ENCODE results near the gene EFCAB12. TPM values are rescaled to one million over a fixed set of nuclear protein-coding genes. Genes with fewer than 3 reads are reported as not detected.
A peak's percentile ranks its signal among the peaks of the same experiment; 100 is the strongest.

The EFCAB12 gene
- total and polyA plus RNA-seq, 9 donors, result 0.53 to 8.4 (median 1.6) TPM

GRCh38 chr3:129412542-129413198, 15.8 kb downstream of the EFCAB12 start:
- intact Hi-C loops (cut with DNase I), result no loop called here
- Histone ChIP-seq H3K9me3 (no peaks in the 10 kb centered on the region), H3K4me3 (no peak overlapping the region), H3K36me3 (no peaks in the 10 kb centered on the region), H3K27ac (peak overlapping the region; percentile 78 to 85), H3K27me3 (no peaks in the 10 kb centered on the region), H3K4me1 (ENCODE audit: insufficient read depth) (peaks cover 5% of the 10 kb centered on the region)
- DNase-seq, result peak in 1 of 5 donors; percentile 28
- TF ChIP-seq POLR2A (IDR thresholded peaks at IDR 0.05) (no peak), CTCF (IDR thresholded peaks at IDR 0.05) (no peak), EP300 (IDR thresholded peaks at IDR 0.05) (no peak)
- WGBS, 3 donors, result 40 to 43% (median 41%) methylated on average over 6 of the region's 6 CpGs

DNA sequence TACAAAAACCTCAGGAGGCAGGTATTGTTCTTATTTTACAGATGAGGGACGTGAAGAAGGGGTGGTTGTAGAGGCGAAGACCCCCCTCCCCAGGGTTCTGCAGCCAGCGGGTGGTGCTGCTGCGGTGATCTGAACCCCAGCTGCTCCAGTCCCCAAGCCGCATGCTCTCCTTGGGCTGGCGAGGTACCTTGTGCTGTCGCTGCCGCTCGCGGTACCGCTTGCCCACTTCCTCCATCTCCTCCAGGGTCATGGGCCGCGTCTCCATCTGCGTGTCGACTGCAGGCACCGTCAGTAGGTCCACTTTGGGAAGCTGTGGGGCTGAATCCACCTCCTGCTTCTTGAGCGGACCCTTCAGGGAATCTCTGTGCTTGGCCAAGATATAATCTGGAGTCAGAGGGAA, 17.5 kb downstream of the EFCAB12 start:
- TF ChIP-seq CTCF (IDR thresholded peaks at IDR 0.05) (no peak), POLR2A (IDR thresholded peaks at IDR 0.05) (no peak), EP300 (IDR thresholded peaks at IDR 0.05) (no peak)
- Histone ChIP-seq H3K4me1 (ENCODE audit: insufficient read depth) (peaks cover 4% of the 10 kb centered on the region), H3K27me3 (no peaks in the 10 kb centered on the region), H3K36me3 (no peaks in the 10 kb centered on the region), H3K4me3 (no peak overlapping the region), H3K27ac (no peak overlapping the region), H3K9me3 (no peaks in the 10 kb centered on the region)
- WGBS, 3 donors, result 92 to 96% (median 92%) methylated on average over 17 of the region's 17 CpGs
- intact Hi-C loops (cut with DNase I), result no loop called here
- DNase-seq, result peak in 1 of 5 donors; percentile 35

DNA sequence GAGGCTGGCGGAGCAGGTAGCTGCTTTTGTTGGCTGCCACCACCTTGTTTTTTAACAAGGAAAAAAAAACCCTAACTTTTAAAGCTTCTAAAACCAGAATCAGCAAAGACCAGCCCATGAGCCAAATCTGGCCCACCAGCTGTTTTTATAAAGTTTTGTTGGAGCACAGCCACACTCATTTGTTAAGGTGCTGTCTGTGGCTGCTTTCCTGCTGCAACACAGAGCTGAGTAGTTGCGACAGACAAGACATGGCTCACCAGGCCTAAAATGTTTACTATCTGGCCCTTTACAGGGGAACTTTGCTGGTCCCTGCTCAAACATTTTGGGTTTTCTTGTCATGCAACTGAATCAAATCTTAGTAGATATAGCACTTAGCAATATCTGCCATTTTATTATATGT, 18.9 kb downstream of the EFCAB12 start:
- Histone ChIP-seq H3K27me3 (no peaks in the 10 kb centered on the region), H3K4me1 (ENCODE audit: insufficient read depth) (peaks cover 4% of the 10 kb centered on the region), H3K4me3 (no peak overlapping the region), H3K9me3 (no peaks in the 10 kb centered on the region), H3K36me3 (no peaks in the 10 kb centered on the region), H3K27ac (peak overlapping the region in 1 of 2 donors; percentile 38)
- no peak for TF ChIP-seq CTCF (IDR thresholded peaks at IDR 0.05)
- no peak for TF ChIP-seq EP300 (IDR thresholded peaks at IDR 0.05)
- TF ChIP-seq POLR2A (IDR thresholded peaks at IDR 0.05), result no peak
- WGBS, 3 donors, result 34 to 96% (median 35%) methylated on average over 2 of the region's 2 CpGs
- DNase-seq, result peak in 3 of 5 donors; percentile 36 to 69 (median 47)
- intact Hi-C loops (cut with DNase I), result no loop called here

DNA sequence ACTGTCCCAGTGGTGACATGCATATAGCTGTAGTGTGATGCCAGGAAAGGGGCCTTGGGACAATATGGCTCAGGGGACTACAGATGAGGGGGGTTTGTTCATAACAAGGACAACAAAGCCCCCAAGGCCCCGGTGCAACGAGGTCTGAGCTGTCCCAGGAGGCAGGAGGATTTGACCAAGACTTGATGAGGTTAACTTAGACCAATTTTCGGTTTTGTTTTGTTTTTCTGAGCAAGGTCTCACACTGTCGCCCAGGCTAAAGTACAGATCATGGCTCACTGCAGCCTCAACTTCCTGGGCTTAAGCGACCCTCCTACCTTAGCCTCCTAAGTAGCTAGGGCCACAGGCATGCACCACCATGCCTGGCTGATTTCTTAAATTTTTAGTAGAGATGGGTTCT, 23.8 kb downstream of the EFCAB12 start:
- intact Hi-C loops (cut with DNase I), result loop anchor here in 1 of 4 donors (5.0 kb wide), 1 partner anchor 302 kb away; no protein-coding TSS in a partner anchor
- no peaks in the 10 kb centered on the region for H3K36me3 ChIP-seq
- H3K27ac ChIP-seq, result no peak overlapping the region
- no peak for DNase-seq
- H3K9me3 ChIP-seq, result no peaks in the 10 kb centered on the region
- H3K4me3 ChIP-seq, result no peak overlapping the region
- WGBS, 3 donors, result 75 to 80% (median 77%) methylated on average over 5 of the region's 5 CpGs
- H3K4me1 ChIP-seq (ENCODE audit: insufficient read depth), result no peaks in the 10 kb centered on the region
- no peaks in the 10 kb centered on the region for H3K27me3 ChIP-seq
- TF ChIP-seq EP300 (IDR thresholded peaks at IDR 0.05) (no peak), CTCF (IDR thresholded peaks at IDR 0.05) (no peak), POLR2A (IDR thresholded peaks at IDR 0.05) (no peak)
